Cerebellar cortex (tissue), 1 donor: ENCODE data around the gene NFYA.
"Not testable (repeated sequence)": the region's sequence is repeated elsewhere in the genome, so short reads cannot be mapped to it uniquely, and the experiment has no call there.

ENCODE experiments used
- DNase-seq: peaks from one replicate; pipeline ENCODE4 v3.0.0-alpha.2; 2015; ENCODE audit warnings: low spot score

NFYA gene

GRCh38 chr6:41115027-41115426, 42.3 kb downstream of the NFYA start:
- DNase-seq = not testable (repeated sequence)

GRCh38 chr6:41119508-41119907, 46.7 kb downstream of the NFYA start:
- no peak for DNase-seq

GRCh38 chr6:41120058-41120457, 47.3 kb downstream of the NFYA start:
- DNase-seq = no peak

DNA sequence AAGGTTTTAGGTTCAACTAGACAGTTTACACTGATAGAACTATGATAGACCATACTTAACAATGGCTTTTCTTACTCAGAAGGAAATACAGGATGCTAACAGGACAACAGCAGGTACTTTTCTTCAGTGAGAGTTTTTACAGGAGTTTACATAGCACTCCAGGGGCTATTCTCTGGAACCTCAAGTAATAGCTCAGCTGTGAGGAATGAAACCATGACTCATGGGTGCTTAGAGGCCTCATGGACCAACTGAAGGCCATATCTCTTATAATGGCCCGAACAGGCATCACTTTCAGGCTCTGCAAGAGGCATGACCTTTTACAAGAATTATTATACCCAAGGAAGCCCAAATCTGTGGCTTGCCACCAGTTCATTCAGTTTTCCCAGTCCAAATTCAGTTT, 49.6 kb downstream of the NFYA start:
- DNase-seq = no peak

DNA sequence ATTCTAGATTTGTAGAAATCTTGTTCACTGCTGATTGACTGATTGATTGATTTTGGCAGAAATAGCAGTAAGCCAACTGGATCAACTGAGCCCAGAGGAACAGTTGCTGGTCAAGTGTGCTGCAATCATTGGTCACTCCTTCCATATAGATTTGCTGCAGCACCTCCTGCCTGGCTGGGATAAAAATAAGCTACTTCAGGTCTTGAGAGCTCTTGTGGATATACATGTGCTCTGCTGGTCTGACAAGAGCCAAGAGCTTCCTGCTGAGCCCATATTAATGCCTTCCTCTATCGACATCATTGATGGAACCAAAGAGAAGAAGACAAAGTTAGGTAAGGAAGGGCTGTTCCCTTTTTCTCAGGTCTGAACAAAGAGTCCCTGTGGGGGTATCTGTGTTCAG, 50.1 kb downstream of the NFYA start:
- DNase-seq = no peak

DNA sequence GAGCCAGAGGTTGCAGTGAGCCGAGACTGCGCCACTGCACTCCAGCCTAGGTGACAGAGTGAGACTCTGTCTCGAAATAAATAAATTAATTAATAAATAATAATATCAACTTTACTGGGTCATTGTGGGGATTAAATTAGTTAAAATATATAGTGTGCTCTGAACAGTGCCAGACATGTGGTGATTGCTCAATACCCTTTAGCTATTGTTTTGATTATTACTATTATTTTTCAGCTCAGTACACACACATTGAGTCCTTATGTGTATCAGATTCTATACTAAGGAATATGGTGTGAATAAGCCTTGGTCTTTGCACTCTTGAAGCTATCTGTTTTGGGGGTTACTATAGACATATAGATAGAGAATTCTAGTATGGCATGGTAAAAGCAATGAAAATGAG, 52.5 kb downstream of the NFYA start:
- DNase-seq = no peak

GRCh38 chr6:41132254-41132653, 59.5 kb downstream of the NFYA start:
- DNase-seq = no peak

DNA sequence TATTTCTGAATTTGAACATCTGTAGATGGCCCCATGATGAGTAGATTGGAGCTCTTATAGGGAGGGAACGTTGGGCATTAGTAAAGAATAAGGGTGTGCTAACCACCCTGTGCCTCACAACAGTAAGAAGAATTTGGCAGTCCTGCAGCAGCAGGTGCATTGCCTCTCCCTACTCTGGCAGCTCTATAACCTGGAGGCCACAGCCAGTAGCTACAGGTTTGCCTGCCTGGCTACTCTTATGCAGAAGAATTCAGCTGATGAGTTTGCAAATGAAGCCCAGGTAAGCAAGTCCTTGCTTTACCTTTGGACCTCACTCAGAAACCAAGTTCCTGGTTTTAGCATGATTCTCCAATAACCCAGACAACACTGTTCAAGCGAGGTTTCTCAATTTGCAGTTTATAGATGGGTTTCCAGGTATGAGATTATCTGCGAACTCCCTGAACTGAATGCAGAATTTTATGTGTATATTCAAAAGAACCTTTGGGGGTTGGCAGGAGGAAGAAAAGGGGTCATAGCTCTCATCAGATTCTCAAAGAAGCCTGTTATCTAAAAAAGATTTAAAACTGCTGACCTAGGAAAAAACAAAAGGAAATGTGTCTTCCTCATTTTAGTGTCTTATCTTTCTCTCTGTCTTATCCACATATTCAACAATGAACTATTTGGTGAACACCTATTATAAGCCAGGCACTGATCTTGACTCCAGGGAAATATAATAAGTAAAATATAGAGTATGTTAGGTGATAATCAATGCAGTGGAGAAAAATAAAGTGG, 62.5 kb downstream of the NFYA start:
- no peak for DNase-seq

GRCh38 chr6:41136911-41137310, 64.1 kb downstream of the NFYA start:
- no peak for DNase-seq

DNA sequence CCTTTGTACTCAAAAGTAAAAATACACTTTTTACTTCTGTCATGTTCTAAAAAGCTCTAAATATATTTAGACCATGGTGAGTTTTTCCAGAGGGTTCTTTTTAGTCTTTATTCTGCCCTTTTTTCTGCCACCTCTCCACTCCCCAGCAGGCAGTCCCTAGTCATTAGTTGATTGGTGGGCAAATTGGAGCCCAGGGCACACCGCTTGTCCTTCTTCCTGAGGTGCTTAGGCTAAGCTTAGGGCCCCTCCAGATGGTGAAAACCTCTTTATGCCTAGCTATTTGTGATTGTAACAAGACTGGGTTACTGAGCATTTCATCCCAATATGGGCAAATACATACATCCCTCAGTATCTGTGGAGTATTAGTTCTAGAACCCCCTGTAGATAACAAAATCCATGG, 75.1 kb downstream of the NFYA start:
- no peak for DNase-seq
